ENCODE measurements around the gene KLHL3.

- TF ChIP-seq CTCF (IDR thresholded peaks at IDR 0.05) (no peak), POLR2A (IDR thresholded peaks at IDR 0.05) (no peak)
These were observed 126.8 kb downstream of the KLHL3 start for GRCh38 chr5:137609127-137609526.
